Ascending aorta (tissue), 2 donors: ENCODE results near the gene HECTD1. TPM values are rescaled to one million over a fixed set of nuclear protein-coding genes. Genes with fewer than 3 reads are reported as not detected.
"Not testable (repeated sequence)": the region's sequence is repeated elsewhere in the genome, so short reads cannot be mapped to it uniquely, and the experiment has no call there.

Experiments
- DNase-seq, 2 donors: peaks; one replicate each; pipeline ENCODE4 v3.0.0-alpha.2; 2019; ENCODE audit warnings: low spot score in 2 of 2
- H3K27ac ChIP-seq, 2 donors: fragments of 200-600 bp; sonication (generic); one replicate each; pipeline ENCODE4 v1.5.1; 2016 to 2017; ENCODE audit warnings: mild to moderate bottlenecking in 1 of 2
- H3K27me3 ChIP-seq: fragments of 200-600 bp; sonication (generic); one replicate; pipeline ENCODE4 v1.5.1; 2017
- H3K36me3 ChIP-seq, 2 donors: fragments of 200-600 bp; sonication (generic); one replicate each; pipeline ENCODE4 v1.5.1; 2016
- H3K4me1 ChIP-seq, 2 donors: fragments of 200-600 bp; sonication (generic); one replicate each; pipeline ENCODE4 v1.5.1; 2016 to 2017; ENCODE audit warnings: mild to moderate bottlenecking in 1 of 2
- H3K4me3 ChIP-seq, 2 donors: fragments of 200-600 bp; sonication (generic); one replicate each; pipeline ENCODE4 v1.5.1; 2016 to 2017; ENCODE audit warnings: mild to moderate bottlenecking in 1 of 2
- H3K9me3 ChIP-seq, 2 donors: fragments of 200-600 bp; sonication (generic); one replicate each; pipeline ENCODE4 v1.5.1; 2016
- intact Hi-C: fragments of 100-400 bp; cut with DNase I; formaldehyde crosslinking; loops from one replicate; pipeline ENCODE4 v1.15.1; 2023
- total RNA-seq: library from RNA; depleted of rRNA; stranded (reverse); fragments of >200 nt; gene quantifications from one replicate; pipeline ENCODE4 v1.1.0, GENCODE V29; 2016
- TF ChIP-seq, protein P1 (sequence below), 3 experiments: fragments of 200-600 bp in 2 of 3; fragments of 450-650 bp in 1 of 3; sonication (generic) in 2 of 3; IDR thresholded peaks; one replicate each; pipeline ENCODE4 v1.5.1; 2016 to 2019; ENCODE audit warnings: antibody characterized with exemption in 3 of 3, mild to moderate bottlenecking in 1 of 3, moderate library complexity in 1 of 3

HECTD1 gene
- total RNA-seq, 1 donor from 2014 or later = 63.6 TPM

DNA sequence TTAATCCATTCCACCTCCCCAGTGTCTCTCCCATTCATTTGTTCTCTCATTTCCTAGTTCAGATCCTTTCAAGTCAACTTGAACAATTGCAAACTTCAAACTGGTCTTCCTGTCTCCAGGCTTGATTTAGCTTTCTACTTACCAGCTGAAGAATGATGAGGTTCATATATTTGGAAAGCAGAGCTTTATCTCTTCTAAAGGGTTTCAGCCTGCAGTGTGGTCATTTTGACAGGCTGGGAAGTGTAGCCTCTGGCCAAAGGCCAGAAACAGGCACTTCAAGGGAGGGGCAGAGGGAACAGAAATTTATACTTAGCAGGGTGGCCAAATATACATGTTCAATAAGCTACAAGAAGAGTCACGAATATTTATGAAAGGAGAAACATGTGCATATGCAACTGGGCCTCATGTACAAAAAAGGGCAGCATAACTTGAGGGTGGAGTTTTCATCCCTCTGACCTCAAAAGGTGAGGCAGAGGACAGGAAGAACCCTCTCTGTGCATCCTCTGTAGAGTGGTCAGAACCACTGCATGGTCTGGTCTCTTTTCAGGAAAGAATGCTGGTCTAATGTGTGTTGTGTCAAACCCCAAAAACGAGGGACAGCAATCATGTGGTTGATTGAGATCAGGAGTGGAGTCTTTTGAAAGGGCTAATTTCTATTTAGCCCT, 34.0 kb upstream of the HECTD1 start:
- peak overlapping the region in 1 of 2 donors; percentile 7 for H3K27ac ChIP-seq
- no peaks in the 10 kb centered on the region for H3K27me3 ChIP-seq
- TF ChIP-seq, protein P1, sequence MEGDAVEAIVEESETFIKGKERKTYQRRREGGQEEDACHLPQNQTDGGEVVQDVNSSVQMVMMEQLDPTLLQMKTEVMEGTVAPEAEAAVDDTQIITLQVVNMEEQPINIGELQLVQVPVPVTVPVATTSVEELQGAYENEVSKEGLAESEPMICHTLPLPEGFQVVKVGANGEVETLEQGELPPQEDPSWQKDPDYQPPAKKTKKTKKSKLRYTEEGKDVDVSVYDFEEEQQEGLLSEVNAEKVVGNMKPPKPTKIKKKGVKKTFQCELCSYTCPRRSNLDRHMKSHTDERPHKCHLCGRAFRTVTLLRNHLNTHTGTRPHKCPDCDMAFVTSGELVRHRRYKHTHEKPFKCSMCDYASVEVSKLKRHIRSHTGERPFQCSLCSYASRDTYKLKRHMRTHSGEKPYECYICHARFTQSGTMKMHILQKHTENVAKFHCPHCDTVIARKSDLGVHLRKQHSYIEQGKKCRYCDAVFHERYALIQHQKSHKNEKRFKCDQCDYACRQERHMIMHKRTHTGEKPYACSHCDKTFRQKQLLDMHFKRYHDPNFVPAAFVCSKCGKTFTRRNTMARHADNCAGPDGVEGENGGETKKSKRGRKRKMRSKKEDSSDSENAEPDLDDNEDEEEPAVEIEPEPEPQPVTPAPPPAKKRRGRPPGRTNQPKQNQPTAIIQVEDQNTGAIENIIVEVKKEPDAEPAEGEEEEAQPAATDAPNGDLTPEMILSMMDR (IDR thresholded peaks at IDR 0.05) = no peak
- no peaks in the 10 kb centered on the region for H3K36me3 ChIP-seq
- no peak for DNase-seq
- H3K4me3 ChIP-seq = peak overlapping the region; percentile 32 to 52
- peaks cover 0 to 4% of the 10 kb centered on the region in 2 donors for H3K4me1 ChIP-seq
- H3K9me3 ChIP-seq = no peaks in the 10 kb centered on the region
- intact Hi-C loops = no loop called here

DNA sequence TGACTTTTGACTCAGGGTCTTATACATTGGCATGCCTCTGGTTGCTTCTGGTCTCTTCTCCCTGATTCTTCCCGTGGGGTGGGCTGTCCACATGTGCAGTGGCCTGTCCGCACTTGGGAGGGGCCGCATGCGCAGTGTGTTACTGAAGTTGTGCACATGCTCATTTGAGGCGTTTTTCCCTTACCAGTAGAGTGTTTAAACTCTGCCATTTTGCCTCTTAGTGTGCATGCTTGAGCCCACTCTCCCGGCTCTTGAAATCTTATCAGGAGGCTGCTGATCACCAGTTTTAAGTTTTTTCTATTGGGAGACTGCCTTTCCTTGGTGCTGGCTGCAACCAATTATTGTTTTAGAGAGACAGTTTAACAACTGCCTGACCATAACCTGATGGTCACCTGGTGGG, 32.1 kb upstream of the HECTD1 start:
- DNase-seq = no peak
- intact Hi-C loops = no loop called here

DNA sequence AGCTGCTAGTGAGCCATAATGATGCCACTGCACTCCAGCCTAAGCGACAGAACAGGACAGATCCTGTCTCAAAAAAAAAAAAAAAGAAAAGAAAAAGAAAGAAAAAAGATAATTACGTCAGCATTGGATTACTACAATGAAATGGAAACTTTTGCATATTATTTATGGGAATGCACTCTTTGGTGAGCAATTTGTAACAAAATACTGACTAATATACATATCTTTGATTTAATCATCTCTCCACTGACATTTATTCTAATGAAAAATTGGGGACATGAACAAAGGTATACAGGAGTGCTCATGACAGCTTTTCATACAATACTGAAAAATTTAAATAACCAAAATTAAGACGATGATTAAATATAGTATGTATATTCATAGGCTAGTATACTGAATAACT, 27.9 kb upstream of the HECTD1 start:
- Histone ChIP-seq H3K36me3 (no peaks in the 10 kb centered on the region), H3K27ac (no peak overlapping the region), H3K27me3 (no peaks in the 10 kb centered on the region), H3K4me3 (no peak overlapping the region), H3K4me1 (no peaks in the 10 kb centered on the region), H3K9me3 (no peaks in the 10 kb centered on the region)
- no peak for DNase-seq
- intact Hi-C loops = no loop called here
- TF ChIP-seq, protein P1 (IDR thresholded peaks at IDR 0.05) = no peak

More for the DNA sequence above, 32.1 kb upstream of the HECTD1 start:
- Histone ChIP-seq H3K4me3 (no peak overlapping the region), H3K36me3 (no peaks in the 10 kb centered on the region), H3K27me3 (no peaks in the 10 kb centered on the region), H3K27ac (no peak overlapping the region), H3K9me3 (no peaks in the 10 kb centered on the region), H3K4me1 (peaks cover 0 to 4% of the 10 kb centered on the region in 2 donors)
- TF ChIP-seq, protein P1 (IDR thresholded peaks at IDR 0.05) = no peak

DNA sequence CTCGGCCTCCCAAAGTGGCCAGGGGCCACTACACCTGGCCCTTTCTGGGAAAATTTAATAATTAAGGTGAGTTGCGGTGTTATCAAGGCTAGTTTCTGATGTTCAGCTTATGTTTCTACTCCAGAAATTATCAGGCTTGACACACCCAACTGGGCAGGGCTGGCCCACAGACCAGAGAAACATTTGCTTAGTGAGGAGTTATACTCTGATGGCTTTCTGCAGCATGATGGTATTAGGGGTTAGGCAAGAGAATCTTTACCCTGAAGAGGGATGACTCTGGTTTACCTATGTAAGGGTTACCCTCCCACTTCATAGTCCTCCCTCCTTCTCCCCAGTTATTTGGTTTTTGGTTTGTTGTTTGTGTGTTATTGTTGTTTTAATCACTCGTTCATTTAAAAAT, 24.5 kb upstream of the HECTD1 start:
- no peak overlapping the region for H3K27ac ChIP-seq
- H3K4me1 ChIP-seq = no peaks in the 10 kb centered on the region
- TF ChIP-seq, protein P1 (IDR thresholded peaks at IDR 0.05) = no peak
- no peaks in the 10 kb centered on the region for H3K36me3 ChIP-seq
- intact Hi-C loops = no loop called here
- no peaks in the 10 kb centered on the region for H3K9me3 ChIP-seq
- H3K4me3 ChIP-seq = no peak overlapping the region
- no peak for DNase-seq
- H3K27me3 ChIP-seq = no peaks in the 10 kb centered on the region

DNA sequence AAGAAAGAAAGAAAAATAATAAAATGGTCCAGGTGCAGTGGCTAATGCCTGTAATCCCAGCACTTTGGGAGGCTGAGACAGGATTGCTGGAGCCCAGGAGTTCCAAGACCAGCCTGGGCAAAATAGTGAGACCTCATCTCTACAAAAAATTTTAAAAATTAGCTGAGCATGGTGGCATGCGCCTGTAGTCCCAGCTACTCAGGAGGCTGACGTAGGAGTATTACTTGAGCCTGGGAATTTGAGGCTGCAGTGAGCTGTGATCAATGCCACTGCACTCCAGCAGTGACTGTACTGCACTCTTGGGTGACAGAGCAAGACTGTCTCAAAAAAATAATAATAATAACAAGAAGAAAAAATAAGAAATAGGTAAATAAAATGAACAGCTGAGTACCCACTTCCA, 23.7 kb upstream of the HECTD1 start:
- intact Hi-C loops, H3K4me1 ChIP-seq, H3K27me3 ChIP-seq, H3K4me3 ChIP-seq, DNase-seq, H3K9me3 ChIP-seq, H3K27ac ChIP-seq, H3K36me3 ChIP-seq: not testable (repeated sequence)

DNA sequence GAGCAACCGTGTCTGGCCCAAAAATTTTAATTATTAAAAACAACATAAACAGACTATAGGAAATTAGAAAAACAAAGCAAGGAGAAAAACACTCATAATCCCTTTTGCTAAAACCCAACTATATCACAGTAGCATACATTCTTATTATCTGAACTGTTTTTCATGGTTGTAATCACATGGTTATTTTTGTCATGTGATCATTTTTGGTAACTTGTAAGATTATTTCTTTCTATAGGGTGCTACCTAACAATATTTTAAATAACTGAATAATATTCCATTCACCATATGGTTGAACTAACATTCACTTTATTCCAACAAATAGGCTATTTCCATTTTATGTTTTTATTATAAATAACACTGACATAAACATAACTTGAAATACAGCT, 23.0 kb upstream of the HECTD1 start:
- no peaks in the 10 kb centered on the region for H3K4me1 ChIP-seq
- H3K4me3 ChIP-seq = no peak overlapping the region
- intact Hi-C loops = no loop called here
- no peaks in the 10 kb centered on the region for H3K27me3 ChIP-seq
- DNase-seq = no peak
- H3K36me3 ChIP-seq = no peaks in the 10 kb centered on the region
- no peak overlapping the region for H3K27ac ChIP-seq
- H3K9me3 ChIP-seq = no peaks in the 10 kb centered on the region
- TF ChIP-seq, protein P1 (IDR thresholded peaks at IDR 0.05) = no peak
